BE2C (cell line): ENCODE data around the gene KCNMA1.

ENCODE experiments used
- DNase-seq: peaks from one replicate; pipeline ENCODE4 v3.0.0-alpha.2; 2020
- H3K27me3 ChIP-seq: fragments of 250-450 bp; sonication (Bioruptor Pico); 2 replicates; pipeline ENCODE4 v1.5.1; 2020; ENCODE audit warnings: mild to moderate bottlenecking
- H3K36me3 ChIP-seq: fragments of 250-450 bp; sonication (Bioruptor Pico); 2 replicates; pipeline ENCODE4 v1.5.1; 2020; ENCODE audit warnings: mild to moderate bottlenecking
- H3K4me1 ChIP-seq: fragments of 250-450 bp; sonication (Bioruptor Pico); 2 replicates; pipeline ENCODE4 v1.5.1; 2020
- H3K4me3 ChIP-seq: 2 replicates; pipeline ENCODE4 v1.5.1; 2011; ENCODE audit warnings: low read depth, low read length
- H3K9me3 ChIP-seq: fragments of 250-450 bp; sonication (Bioruptor Pico); 2 replicates; pipeline ENCODE4 v1.5.1; 2020
- TF ChIP-seq, protein P1 (sequence below): IDR thresholded peaks from 2 replicates; pipeline ENCODE4 v1.5.1; 2012; ENCODE audit warnings: mild to moderate bottlenecking, low read depth, low read length

Gene KCNMA1

DNA sequence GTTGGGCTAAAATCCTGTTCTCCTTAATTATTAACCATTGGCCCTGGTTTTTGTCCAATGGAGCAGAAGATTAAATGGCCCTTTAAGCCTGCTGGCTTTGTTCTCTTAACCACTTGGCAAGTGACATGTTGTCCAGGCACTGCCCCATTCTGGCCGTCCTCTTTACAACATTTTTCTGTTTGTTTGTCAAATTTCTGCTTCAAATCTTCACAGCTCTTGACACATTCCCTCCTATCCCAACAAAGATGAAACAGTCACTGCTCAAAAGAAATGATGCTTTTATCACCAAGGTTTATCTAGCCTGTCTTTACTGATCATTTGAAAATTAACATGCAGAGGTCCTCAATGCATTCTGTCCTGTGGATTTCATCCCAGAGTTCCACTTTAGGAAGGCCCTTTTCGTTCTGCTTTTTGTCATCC is 700.4 kb downstream of the KCNMA1 start:
- no peak overlapping the region for H3K4me3 ChIP-seq
- DNase-seq = no peak
- H3K27me3 ChIP-seq = no peaks in the 10 kb centered on the region
- H3K4me1 ChIP-seq = peaks cover 3% of the 10 kb centered on the region; the same call in 1 of the 2 replicates
- H3K9me3 ChIP-seq = no peaks in the 10 kb centered on the region
- TF ChIP-seq, protein P1, sequence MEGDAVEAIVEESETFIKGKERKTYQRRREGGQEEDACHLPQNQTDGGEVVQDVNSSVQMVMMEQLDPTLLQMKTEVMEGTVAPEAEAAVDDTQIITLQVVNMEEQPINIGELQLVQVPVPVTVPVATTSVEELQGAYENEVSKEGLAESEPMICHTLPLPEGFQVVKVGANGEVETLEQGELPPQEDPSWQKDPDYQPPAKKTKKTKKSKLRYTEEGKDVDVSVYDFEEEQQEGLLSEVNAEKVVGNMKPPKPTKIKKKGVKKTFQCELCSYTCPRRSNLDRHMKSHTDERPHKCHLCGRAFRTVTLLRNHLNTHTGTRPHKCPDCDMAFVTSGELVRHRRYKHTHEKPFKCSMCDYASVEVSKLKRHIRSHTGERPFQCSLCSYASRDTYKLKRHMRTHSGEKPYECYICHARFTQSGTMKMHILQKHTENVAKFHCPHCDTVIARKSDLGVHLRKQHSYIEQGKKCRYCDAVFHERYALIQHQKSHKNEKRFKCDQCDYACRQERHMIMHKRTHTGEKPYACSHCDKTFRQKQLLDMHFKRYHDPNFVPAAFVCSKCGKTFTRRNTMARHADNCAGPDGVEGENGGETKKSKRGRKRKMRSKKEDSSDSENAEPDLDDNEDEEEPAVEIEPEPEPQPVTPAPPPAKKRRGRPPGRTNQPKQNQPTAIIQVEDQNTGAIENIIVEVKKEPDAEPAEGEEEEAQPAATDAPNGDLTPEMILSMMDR = no peak
- no peaks in the 10 kb centered on the region for H3K36me3 ChIP-seq

DNA sequence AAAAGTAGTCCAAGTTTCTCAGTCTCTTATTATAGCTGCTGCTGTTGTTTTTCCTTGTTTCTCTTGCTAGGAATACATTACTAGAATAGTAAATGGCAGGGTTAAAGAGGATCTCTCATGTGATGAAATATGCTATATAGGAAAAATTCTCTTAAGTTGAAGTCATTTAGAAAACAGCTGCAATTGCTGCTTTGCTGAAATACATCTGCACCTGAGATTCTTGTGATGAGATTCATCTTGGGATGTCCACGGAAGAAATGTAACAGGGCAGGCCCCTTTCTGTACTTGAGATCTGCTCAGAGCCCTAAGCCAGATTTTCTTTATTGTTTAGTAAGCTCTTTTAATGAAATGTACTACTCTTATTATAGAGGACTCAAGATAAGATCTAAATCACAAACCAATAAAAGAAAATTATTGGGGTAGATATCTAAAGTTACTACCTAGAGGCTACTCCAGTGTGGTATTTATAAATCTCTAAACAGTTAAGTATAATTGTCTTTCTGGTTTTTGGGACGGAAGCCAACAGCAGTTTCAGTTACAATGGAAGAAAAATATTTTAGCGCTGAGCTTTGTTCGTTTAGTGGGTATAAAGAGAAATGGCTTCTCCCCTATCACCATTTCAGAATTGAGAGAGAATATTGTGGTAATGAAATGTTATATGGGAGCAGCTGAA is 701.5 kb downstream of the KCNMA1 start:
- no peaks in the 10 kb centered on the region for H3K9me3 ChIP-seq
- H3K36me3 ChIP-seq = no peaks in the 10 kb centered on the region

DNA sequence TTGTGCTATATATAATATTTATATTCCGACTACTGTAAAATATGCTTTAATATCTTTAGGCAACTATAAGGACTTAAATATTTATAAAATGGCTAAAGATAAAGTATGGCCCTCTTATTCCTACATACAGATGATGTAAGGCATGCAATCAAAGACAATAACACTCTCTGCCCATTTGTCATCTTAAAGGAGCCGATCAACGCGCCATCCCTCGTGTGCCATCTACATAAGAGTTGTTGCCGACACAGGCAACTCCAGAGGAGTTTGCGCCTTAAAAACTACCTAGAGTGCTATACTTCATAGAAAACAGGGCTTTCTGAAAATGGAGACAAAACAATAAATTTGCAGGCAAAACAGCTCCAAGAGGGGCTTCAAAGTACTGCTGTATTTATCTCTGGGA is 709.0 kb downstream of the KCNMA1 start:
- TF ChIP-seq, protein P1 = no peak
- H3K4me1 ChIP-seq = no peaks in the 10 kb centered on the region
- no peak overlapping the region for H3K4me3 ChIP-seq
- H3K36me3 ChIP-seq = no peaks in the 10 kb centered on the region
- no peaks in the 10 kb centered on the region for H3K27me3 ChIP-seq
- DNase-seq = no peak
- no peaks in the 10 kb centered on the region for H3K9me3 ChIP-seq

More for the DNA sequence above, 701.5 kb downstream of the KCNMA1 start:
- no peak for DNase-seq
- TF ChIP-seq, protein P1 = no peak
- no peaks in the 10 kb centered on the region for H3K27me3 ChIP-seq
- H3K4me1 ChIP-seq = peaks cover 3% of the 10 kb centered on the region; the same call in 1 of the 2 replicates
- H3K4me3 ChIP-seq = no peak overlapping the region

DNA sequence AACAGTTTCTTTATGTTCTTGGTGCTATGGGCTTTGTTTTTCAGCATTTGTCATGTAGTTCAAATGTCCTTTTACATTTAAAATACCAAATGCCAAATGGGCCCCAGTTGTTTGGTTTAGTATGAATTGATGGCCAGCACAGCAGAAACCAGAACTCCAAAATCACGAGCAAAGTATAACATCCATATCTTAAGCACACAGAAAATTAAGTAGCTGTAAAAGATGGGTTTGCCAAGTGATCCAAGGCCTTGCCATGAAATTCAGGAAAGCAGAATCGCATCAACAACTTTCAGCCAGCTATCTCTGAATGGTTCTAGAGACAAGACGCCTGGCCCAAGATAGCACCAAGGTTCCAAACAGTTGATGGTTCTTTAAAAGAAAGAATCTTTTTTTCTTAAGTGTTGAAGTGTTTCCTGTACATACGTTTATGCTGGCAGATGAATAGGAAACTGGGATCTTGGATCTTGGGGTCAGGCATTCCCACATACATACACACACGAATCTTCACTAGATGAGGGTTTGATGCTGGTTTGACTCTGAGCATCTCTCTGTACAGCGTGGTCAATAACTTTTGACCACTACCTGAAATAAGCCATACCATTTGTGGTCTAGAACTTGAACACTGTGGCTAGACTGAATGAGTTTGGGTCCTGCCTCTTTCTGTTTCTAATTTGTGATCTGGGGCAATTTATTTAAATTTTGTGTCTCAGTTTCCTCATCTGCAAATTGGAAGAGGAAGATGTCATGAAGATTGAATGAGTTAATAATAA is 711.8 kb downstream of the KCNMA1 start:
- Histone ChIP-seq H3K27me3 (no peaks in the 10 kb centered on the region), H3K4me3 (no peak overlapping the region), H3K4me1 (no peaks in the 10 kb centered on the region), H3K9me3 (no peaks in the 10 kb centered on the region), H3K36me3 (no peaks in the 10 kb centered on the region)
- no peak for DNase-seq
- TF ChIP-seq, protein P1 = no peak

DNA sequence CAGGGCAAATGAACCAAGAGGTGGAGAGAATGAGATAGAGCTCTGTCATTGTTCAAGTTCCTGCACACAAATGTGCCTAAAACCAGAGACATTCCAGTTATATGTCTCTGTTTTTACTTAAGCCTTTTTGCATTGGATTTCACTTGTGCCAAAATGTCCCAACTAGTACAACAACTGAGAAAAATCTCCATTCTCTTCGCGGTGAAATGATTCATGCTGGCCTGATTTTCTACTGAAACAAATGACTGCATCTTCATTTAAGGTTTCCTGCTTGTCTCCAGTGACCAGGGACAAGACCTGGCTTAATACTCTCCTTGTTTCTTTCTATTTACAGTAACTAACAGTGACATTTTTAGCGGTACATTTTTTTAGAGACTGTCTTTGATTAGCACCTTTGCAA is 714.9 kb downstream of the KCNMA1 start:
- no peak for DNase-seq
- Histone ChIP-seq H3K27me3 (no peaks in the 10 kb centered on the region), H3K4me3 (no peak overlapping the region), H3K9me3 (no peaks in the 10 kb centered on the region), H3K36me3 (no peaks in the 10 kb centered on the region), H3K4me1 (no peaks in the 10 kb centered on the region)
- TF ChIP-seq, protein P1 = no peak
